HL-60/S4 treated with phorbol 12-myristate 13-acetate at 8.2 ng/mL for 4 days and 3 days (cell line): Measurements from ENCODE around the gene C17orf107.
"Not testable (repeated sequence)": the region's sequence is repeated elsewhere in the genome, so short reads cannot be mapped to it uniquely, and the experiment has no call there.

Experiments used
- in situ Hi-C: fragments of 300-500 bp; cut with MboI; formaldehyde crosslinking; loops from 2 replicates; pipeline ENCODE4 v1.15.0; 2022; ENCODE audit warnings: low sequenced_read_pairs

The C17orf107 gene

DNA sequence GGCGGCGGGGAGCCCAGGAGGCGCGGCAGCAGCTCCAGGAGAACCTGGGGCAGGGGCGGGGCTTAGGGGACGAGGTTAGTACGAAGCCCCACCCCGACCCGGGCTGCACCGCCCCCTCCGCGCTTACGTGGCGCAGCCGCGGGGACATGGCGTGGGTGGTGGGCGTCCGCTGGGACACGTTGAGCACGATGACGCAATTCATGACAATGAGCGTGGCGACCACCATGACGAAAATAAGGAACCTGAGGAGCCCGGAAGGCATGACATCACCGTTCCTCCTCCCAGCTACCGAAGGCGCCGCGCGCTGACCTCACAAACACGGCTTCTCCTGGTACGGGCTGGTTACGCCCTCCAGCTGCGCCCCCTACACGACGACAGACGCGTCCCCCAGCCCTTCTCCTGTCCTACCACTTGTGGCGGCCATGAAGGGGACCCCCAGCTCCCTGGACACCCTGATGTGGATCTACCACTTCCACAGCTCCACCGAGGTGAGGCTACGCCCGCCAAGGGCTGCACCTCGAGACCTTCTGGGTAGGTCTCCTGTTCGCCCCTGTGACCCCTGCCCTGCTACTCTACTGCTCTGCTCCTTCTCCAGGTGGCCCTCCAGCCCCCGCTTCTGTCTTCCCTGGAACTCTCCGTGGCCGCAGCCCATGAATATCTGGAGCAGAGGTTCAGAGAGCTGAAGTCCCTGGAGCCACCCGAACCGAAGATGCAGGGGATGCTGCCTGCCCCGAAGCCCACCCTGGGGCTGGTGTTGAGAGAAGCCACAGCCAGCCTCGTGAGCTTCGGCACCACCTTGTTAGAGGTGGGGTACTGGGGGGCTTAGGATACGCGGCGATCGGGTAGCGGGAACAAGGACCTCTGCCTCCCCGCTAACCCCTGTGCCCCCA, at the start of gene C17orf107:
TSS of gene C17orf107 (plus strand) at position 196 of the 890 bp plus-strand sequence. CDS start at position 423, 227 bp downstream.
- in situ Hi-C loops = loop anchor here (25.0 kb wide), 1 partner anchor 337 kb away; the partner anchor contains the start of genes GGT6 and MYBBP1A

DNA sequence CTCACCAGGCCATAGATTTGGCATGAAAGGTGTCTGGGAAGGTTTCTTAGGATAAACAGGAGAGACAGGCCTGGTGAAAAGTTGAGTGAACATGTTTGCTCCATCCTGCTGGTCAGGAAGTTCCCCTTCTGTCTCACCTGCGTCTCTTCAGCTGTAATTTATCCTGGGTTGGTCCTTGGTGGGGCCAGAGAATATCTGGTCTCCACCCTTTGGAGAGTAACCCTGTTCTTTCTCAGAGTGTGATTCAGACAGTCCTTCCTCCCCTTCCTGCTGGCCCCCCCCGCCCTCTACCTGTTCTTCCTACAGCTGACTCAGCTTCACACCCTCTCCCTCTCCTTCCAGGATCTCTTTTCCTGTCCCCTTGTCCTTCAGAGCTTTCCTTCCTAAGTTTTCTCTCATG, 49.1 kb upstream of the C17orf107 start:
- in situ Hi-C loops = no loop called here

DNA sequence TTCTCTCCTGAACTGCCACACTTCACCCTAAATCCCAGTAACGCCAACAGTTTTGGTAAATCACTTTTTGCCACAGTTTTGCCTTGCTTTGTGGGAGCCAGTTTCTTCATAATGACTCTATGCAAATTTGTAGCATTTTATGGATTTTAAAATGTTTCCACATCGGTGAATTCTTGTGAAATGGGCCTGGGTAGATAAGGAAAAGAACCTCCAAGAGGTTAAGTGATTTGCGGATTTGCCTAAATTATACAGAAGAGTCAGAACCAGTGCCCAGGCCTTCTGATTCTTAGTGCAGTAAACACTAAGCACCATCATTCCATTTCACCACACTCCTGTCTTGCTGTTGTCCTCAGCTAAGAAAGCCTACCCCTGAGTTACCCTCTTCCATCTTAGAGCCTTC, 48.3 kb upstream of the C17orf107 start:
- in situ Hi-C loops = no loop called here

DNA sequence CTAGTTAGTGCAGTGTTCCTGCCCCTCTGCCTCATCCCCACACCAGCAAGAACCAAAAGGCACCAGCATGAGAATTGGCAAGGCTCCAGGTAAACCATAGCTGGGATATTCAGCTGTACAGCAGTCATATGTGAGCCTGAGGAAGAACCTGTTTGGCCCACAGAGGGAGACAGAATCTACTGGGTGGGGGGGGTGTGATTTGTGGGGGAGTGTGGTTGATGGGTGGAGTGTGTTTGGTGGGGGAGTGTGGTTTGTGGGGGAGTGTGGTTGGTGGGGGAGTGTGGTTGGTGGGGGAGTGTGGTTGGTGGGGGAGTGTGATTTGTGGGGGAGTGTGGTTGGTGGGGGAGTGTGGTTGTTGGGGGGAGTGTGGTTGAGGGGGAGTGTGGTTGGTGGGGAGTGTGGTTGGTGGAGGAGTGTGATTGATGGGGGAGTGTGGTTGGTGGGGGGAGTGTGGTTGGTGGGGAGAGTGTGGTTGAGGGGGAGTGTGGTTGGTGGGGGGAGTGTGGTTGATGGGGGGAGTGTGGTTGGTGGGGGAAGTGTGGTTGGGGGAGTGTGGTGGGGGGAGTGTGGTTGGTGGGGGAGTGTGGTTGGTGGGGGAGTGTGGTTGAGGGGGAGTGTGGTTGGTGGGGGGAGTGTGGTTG, 46.6 kb upstream of the C17orf107 start:
- in situ Hi-C loops = no loop called here

DNA sequence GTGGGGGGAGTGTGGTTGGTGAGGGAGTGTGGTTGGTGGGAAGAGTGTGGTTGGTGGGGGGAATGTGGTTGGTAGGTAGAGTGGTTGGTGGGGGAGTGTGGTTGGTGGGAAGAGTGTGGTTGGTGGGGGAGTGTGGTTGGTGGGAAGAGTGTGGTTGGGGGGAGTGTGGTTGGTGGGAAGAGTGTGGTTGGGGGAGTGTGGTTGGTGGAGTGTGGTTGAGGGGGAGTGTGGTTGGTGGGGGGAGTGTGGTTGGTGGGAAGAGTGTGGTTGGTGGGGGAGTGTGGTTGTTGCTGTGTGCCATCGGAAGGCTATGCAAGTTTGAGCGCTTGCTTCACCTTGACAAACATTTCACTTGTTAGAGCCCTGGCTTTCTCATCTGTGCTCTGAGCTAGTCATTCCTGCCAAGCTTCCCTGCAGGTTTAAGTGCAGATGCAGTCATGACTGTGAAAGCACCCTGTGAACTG, 46.1 kb upstream of the C17orf107 start:
- in situ Hi-C loops = no loop called here

DNA sequence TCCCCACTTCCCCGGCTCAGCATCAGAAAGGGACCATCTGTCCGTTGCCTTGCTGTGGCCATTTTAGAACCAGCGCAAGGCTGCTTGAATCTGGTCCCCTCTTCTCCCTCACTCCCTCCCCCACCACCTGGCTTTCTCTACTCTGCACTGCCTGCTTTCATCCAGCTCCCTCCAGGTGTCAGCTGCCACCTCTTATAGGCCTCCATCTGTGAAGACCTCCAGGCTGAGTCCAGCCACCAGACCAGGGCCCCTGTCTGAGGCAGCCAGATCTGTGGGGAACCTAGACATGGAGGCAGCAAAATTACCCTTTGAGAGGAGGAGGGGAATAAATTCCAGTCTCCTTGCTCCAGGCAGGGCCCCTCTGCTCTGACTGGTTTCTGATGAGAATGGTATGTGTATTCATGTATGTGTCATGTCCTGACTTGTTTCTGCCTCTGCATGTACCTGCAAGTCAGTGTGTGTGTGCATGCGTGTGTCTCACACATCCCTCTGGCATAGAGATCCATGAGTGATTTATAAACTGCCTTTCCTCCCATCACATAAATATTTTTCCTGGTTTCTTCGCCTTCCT, 45.1 kb upstream of the C17orf107 start:
- in situ Hi-C loops = no loop called here

DNA sequence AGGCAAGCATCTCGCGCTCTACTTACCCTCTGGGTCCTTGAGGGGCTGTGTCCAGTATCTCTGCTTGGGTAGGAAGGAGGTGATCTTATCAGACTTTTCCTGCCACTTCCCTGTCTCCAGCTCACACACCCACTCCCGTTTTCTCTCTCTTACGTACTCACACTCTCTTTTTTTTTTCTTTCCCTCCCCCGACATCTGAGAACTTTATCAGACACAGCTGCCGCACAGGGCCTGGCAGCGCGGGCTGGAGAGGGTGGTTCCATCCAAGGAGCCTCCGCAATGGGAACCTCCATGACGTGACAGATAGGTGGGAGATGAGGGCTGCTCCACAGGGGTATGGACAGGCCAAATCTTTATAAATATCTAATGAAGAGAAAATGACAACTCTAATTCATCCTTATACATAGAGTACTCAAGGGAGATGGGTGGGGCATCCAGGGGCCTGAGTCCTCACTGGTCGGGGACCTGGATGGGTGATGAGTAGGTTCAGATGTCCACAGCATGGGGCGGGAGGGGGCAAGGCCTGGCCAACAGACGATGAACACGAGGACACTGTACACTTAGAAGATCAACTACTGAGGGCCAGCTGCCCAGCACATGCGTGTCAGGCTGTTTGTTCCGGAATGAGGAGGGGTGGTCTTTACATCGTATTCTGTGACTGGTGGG, 42.9 kb upstream of the C17orf107 start:
- in situ Hi-C loops = no loop called here

DNA sequence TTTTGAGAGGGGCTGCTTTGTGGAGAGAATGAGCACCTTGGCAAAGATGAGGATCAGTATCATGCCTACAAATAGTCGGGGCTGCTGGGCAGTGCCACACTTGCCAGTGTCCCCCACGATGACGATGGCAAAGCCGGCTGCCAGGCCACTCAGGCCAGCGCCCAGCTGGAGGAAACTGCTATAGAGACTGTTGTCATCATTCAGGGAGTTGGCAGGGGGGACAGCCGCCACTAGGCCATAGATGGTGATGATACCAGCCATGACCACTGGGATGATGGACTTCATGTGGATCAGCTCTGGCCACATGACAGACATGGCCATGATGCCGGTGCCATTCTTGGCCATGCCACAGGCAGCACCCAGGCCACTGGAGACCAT, 42.4 kb upstream of the C17orf107 start:
- in situ Hi-C loops = no loop called here

DNA sequence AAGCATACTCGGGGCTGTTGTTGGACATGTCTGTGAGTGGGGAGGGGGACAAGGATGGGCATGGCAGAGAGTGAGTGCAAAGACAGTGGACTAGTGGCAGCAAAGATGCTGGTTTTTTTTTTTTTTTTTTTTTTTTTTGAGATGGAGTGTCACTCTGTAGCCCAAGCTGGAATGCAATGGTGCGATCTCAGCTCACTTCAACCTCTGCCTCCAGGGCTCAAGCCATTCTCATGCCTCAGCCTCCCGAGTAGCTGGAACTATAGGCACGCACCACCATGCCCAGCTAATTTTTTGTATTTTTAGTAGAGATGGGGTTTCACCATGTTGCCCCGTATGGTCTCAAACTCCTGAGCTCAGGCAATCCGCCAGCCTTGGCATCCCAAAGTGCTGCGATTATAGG, 42.0 kb upstream of the C17orf107 start:
- in situ Hi-C loops = not testable (repeated sequence)

DNA sequence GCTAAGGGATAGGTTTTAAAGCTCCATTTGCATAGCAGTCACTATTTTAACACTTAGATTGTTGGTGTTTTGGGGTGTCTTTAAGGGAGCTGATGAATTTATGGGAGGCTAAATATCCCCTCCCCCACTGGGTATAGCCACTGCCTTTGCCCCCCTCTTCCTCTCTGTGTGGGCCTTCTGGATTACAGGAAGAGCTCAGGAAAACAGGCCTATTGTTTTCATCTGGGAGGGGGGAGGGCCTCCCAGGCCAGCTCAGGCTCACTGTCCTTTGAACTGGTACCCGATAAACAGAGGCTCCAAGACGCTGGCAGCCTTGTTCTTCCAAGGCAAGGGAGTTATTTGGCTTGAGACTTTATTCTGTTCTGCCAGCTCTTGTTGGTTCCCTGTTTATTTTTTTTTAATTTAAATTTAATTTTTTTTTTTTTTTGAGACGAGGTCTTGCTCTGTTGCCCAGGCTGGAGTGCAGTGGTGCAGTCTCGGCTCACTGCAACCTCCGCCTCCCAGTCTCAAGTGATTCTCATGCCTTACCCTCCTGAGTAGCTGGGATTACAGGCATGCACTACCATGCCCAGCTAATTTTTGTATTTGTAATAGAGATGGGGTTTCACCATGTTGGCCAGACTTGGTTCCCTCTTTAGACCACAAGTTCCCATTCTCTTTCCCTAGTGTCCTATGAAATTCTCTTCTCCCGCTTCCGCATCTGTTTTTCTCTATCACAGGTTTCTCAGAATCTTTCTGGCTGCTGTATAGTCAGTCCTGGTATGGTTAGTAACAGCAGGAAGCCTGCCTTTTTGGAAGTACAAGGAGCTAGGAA, 41.1 kb upstream of the C17orf107 start:
- in situ Hi-C loops = no loop called here

DNA sequence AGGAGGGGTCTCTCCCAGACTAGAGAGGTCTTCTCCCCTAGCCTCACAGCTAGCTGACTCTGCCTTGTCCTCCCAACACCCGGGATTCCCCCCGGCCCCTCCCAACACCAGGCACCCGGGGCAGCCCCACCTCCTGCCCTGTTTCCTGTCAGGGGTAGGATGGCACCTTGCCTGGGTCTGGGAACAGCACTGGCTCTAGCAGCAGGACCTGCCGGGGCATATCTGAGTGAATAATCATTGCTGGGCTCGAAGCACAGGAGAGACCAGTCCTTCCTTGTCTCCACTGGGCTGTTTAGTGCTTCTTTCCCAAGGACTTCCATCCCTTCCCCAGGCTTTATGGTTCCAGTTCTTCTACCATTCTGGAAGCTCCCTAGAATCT, 40.5 kb upstream of the C17orf107 start:
- in situ Hi-C loops = no loop called here

DNA sequence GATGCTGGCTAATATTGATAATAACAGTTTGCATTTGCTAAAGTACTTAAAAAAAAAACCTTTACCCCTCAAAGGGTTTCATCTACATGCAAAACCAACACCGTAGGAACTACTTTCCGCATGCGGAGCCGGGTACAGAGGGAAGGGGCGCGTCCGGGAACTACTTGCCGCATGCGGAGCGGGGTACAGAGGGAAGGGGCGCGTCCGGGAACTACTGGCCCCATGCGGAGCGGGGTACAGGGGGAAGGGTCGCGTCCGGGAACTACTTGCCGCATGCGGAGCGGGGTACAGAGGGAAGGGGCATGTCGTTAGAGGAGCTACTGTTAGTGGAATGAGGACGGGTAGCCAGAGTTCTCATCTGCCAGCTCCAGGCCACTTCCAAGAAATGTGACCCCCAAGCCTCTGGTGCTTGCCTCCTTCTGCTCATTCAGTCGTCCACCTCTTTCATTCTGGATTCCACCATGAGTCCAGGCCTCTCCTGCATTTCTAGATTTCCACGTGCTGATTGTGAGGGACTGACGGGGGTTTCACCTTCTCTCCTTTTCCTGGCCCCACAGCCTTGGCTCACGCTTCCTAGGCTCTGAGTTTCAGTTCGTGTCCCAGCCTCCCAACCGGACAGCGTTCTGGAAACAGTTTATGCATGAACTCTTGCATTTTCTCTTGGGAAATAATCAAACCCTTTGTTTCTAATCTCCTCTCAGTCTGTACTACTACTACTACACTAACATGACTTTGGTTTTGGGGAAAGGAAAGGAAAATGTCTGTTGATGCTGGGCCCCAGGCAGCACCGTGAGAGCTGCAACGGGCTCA, 39.3 kb upstream of the C17orf107 start:
- in situ Hi-C loops = no loop called here

DNA sequence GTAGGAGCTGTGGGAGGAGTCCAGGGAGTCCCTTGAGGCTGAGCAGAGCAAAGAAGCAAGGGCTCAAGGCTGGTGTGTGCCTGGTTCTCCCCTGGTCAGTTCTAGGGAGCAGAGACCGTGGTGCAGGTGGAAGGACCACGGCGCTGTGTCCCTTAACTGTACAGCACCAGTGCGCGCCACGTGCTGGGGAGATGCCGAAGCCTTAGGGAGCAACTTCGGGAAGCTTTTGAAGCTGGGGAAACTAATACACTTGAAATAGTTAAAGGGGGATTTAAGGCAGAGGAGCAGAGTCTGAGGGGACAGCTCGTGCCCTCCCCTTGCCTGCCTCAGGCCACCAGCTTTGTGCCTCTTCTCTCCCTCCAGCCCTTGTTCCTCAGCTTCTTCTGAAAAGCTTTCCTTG, 38.7 kb upstream of the C17orf107 start:
- in situ Hi-C loops = no loop called here

DNA sequence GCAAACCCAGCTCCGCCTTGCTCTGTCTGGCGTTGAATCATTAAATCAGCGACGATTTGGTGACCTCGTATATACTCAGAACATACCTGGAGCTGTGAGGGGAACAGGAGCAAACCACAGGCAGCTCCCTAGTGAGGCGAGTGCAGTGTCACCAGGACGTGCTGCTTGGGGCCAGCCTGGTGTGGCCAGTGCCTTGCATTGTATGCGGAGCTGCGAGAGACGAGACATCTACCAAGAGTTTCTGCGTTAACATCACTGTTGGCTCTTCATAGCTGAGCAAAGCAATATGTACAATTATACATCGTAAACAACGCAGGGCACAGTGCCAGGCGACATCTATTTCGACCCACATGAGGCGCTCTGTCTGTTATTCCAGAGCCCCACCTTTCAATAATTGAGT, 38.3 kb upstream of the C17orf107 start:
- in situ Hi-C loops = no loop called here

DNA sequence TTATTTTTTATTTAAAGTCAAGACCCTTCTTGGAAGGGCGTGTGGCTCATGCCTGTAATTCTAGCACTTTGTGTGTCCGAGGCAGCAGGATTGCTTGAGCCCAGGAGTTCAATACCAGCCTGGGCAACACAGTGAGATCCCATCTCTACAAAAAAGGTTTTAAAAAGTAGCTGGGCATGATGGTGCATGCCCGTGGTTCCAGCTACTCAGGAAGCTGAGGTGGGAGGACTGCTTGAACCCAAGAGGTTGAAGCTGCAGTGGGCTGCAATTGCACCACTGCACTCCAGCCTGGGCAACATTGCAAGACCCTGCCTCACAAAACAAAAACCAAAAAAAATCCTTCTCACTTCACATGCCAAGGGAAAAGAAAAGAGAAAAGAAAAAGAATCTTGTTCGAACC, 36.6 kb upstream of the C17orf107 start:
- in situ Hi-C loops = no loop called here

DNA sequence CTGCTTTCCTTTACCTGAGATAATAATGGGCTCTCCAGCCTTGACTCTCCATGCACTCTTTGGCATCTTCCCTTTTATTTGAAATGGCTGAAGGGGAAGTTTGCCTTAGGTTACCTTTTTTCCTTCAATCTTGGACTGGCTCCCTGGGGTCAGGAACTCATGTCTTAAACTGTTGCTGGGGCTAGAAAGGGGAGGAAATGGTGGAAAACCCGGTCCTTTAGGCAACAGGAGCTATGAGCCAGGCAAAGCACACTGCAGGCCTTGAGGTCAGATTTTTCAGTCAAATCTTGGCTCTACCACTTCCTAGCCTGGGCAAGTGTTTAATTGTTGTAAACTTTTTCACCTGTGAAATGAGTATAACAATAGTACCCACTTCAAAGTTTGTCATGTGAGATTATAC, 36.0 kb upstream of the C17orf107 start:
- in situ Hi-C loops = no loop called here

DNA sequence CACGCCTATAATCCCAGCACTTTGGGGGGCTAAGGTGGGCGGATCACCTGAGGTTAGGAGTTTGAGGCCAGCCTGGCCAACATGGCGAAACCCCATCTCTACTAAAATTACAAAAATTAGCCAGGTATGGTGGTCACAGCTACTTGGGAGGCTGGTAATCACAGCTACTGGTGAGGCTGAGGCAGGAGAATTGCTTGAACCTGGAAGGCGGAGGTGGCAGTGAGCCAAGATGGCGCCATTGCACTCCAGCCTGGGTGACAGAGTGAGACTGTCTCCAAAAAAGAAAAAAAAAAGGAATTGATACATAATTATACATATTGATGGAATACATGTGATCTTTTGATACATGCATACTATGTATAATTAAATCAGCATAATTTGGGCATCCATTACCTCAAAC, 31.8 kb upstream of the C17orf107 start:
- in situ Hi-C loops = not testable (repeated sequence)

DNA sequence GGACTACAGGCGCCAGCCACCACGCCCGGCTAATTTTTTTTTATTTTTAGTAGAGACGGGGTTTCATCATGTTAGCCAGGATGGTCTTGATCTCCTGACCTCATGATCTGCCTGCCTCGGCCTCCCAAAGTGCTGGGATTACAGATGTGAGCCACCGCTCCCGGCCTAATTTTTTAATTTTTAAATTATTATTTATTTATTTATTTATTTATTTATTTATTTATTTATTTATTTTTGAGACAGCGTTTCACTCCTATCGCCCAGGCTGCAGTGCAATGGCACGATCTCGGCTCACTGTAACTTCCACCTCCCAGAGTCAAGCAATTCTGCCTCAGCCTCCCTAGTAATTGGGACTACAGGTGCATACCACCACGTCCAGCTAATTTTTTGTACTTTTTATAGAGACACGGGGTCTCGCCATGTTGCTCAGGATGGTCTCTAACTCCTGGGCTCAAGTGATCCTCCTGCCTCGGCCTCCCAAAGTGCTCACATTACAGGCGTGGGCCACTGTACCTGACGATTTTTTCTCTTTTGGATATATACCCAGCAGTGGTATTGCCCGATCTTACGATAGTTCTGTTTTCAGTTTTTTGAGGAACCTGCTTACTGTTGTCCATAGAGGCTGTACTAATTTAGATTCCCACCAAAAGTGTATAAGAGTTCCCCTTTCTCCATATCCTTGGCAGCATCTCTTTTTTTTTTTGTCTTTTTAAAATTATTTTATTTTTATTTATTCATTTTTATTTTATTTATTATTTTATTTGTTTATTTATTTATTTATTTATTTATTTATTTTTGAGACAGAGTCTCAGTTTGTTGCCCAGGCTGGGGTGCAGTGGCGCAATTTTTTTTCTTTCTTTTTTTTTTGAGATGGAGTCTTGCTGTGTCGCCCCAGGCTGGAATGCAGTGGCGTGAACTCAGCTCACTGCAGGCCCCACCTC, 30.0 kb upstream of the C17orf107 start:
- in situ Hi-C loops = not testable (repeated sequence)

DNA sequence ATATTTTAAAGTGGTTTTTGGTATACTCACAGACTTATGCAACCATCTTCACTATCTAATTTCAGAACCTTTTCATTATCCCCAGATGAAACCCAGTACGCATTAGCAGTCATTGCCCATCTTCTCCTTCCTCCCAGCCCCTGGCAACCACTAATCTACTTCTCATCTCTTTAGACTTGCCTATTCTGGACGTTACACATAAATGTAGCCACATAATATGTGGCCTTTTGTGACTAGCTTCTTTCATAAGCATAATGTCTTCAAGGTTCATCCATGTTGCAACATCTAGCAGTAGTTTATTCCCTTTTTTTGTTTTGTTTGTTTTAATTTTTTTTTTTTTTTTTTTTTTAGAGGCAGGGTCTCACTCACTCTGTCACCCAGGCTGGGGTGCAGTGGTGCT, 28.5 kb upstream of the C17orf107 start:
- in situ Hi-C loops = no loop called here
